ENCODE results near the gene FAF1. TPM values are rescaled to one million over a fixed set of nuclear protein-coding genes. Genes with fewer than 3 reads are reported as not detected.

Gene FAF1
- total RNA-seq, 2 experiments from 2014 or later = 42.3 to 114 TPM

- BruUV-seq (replicated peaks) = no TSS peak
- DNase-seq (ENCODE audit: low spot score) = no peak
Observed at GRCh38 chr1:50474859-50475809, 484.9 kb downstream of the FAF1 start.

GRCh38 chr1:50473513-50473912 lies 486.6 kb downstream of the FAF1 start:
- H4K20me1 ChIP-seq (ENCODE audit: insufficient read depth, low read length) = no peaks in the 10 kb centered on the region
- intact Hi-C loops (cut with micrococcal nuclease; ENCODE audit: unreplicated experiment) = no loop called here

More at GRCh38 chr1:50474859-50475809, 484.9 kb downstream of the FAF1 start:
- Histone ChIP-seq H3K4me1 (ENCODE audit: insufficient read depth, low read length, poor library complexity, severe bottlenecking) (peaks cover 7% of the 10 kb centered on the region), H3K9me2 (ENCODE audit: insufficient read depth, low read length) (no peaks in the 10 kb centered on the region), H3K4me2 (ENCODE audit: low read length) (no peak overlapping the region), H3K79me2 (ENCODE audit: insufficient read depth, low read depth, low read length) (no peaks in the 10 kb centered on the region), H3K4me3 (ENCODE audit: low read depth, low read length, poor library complexity, severe bottlenecking) (no peak overlapping the region), H3K27ac (ENCODE audit: low read depth, low read length, poor library complexity, severe bottlenecking) (no peak overlapping the region), H3K9me3 (ENCODE audit: low read length) (no peaks in the 10 kb centered on the region), H2AFZ (ENCODE audit: low read length) (no peak overlapping the region), H4K20me1 (ENCODE audit: insufficient read depth, low read length) (no peaks in the 10 kb centered on the region), H3K36me3 (ENCODE audit: insufficient read depth, low read length) (peaks cover 37% of the 10 kb centered on the region)
- ChIA-PET POLR2A (interaction anchor here (0.7 to 1.1 kb wide), 2 partner anchors 11 to 125 kb away, joined by 3 read pairs; no protein-coding TSS in a partner anchor), CTCF (ENCODE audit: unreplicated experiment) (no interaction called here)
- intact Hi-C loops (cut with micrococcal nuclease; ENCODE audit: unreplicated experiment) = no loop called here
- TF ChIP-seq EZH2phosphoT487 (IDR thresholded peaks at IDR 0.05; ENCODE audit: borderline replicate concordance, low read depth, low read length) (no peak), CTCF (conservative IDR thresholded peaks at IDR 0.05; ENCODE audit: low read length) (no peak)

More at GRCh38 chr1:50473513-50473912, 486.6 kb downstream of the FAF1 start:
- DNase-seq (ENCODE audit: low spot score) = no peak
- Histone ChIP-seq H3K27ac (ENCODE audit: low read depth, low read length, poor library complexity, severe bottlenecking) (no peak overlapping the region), H3K9me2 (ENCODE audit: insufficient read depth, low read length) (no peaks in the 10 kb centered on the region), H3K9me3 (ENCODE audit: low read length) (no peaks in the 10 kb centered on the region), H3K36me3 (ENCODE audit: insufficient read depth, low read length) (peaks cover 47% of the 10 kb centered on the region), H3K4me3 (ENCODE audit: low read depth, low read length, poor library complexity, severe bottlenecking) (no peak overlapping the region), H3K4me2 (ENCODE audit: low read length) (no peak overlapping the region), H2AFZ (ENCODE audit: low read length) (no peak overlapping the region), H3K79me2 (ENCODE audit: insufficient read depth, low read depth, low read length) (no peaks in the 10 kb centered on the region), H3K4me1 (ENCODE audit: insufficient read depth, low read length, poor library complexity, severe bottlenecking) (peaks cover 7% of the 10 kb centered on the region)
- BruUV-seq (replicated peaks) = no TSS peak
- ChIA-PET POLR2A (no interaction called here), CTCF (ENCODE audit: unreplicated experiment) (no interaction called here)
- TF ChIP-seq EZH2phosphoT487 (IDR thresholded peaks at IDR 0.05; ENCODE audit: borderline replicate concordance, low read depth, low read length) (no peak), CTCF (conservative IDR thresholded peaks at IDR 0.05; ENCODE audit: low read length) (no peak)

All from OCI-LY7 (cell line).